Neutrophil (primary cell): ENCODE data around the gene CD200.

Experiments
- H3K27ac ChIP-seq: fragments of 200-600 bp; sonication (generic); 2 replicates; pipeline ENCODE4 v1.5.1; 2016; ENCODE audit warnings: mild to moderate bottlenecking, moderate library complexity
- H3K27me3 ChIP-seq: fragments of 200-600 bp; sonication (generic); 2 replicates; pipeline ENCODE4 v1.6.0; 2016; ENCODE audit warnings: mild to moderate bottlenecking
- H3K36me3 ChIP-seq: fragments of 200-600 bp; sonication (generic); 2 replicates; pipeline ENCODE4 v1.5.1; 2017
- H3K4me1 ChIP-seq, 2 experiments: fragments of 200-600 bp in 1 of 2; sonication (generic) in 1 of 2; 1 replicate in 1 of 2; 2 replicates in 1 of 2; pipeline versions ENCODE4 v1.5.1 to v1.6.1; 2013 to 2016; ENCODE audit warnings: low read depth in 1 of 2, low read length in 1 of 2, mild to moderate bottlenecking in 1 of 2, moderate library complexity in 1 of 2; ENCODE audit not compliant: control insufficient read depth in 1 of 2, insufficient read depth in 1 of 2
- H3K4me3 ChIP-seq, 2 experiments: fragments of 200-600 bp in 1 of 2; sonication (generic) in 1 of 2; 1 replicate in 1 of 2; 2 replicates in 1 of 2; pipeline ENCODE4 v1.5.1; 2013 to 2016; ENCODE audit warnings: low read depth in 1 of 2, low read length in 1 of 2, mild to moderate bottlenecking in 1 of 2, moderate library complexity in 1 of 2
- H3K9me3 ChIP-seq: fragments of 200-600 bp; sonication (generic); 2 replicates; pipeline ENCODE4 v1.5.1; 2016
- TF ChIP-seq, protein P1 (sequence below): fragments of 200-600 bp; sonication (generic); IDR thresholded peaks from 2 replicates; pipeline ENCODE4 v1.5.1; 2016; ENCODE audit warnings: antibody characterized with exemption

Gene CD200

DNA sequence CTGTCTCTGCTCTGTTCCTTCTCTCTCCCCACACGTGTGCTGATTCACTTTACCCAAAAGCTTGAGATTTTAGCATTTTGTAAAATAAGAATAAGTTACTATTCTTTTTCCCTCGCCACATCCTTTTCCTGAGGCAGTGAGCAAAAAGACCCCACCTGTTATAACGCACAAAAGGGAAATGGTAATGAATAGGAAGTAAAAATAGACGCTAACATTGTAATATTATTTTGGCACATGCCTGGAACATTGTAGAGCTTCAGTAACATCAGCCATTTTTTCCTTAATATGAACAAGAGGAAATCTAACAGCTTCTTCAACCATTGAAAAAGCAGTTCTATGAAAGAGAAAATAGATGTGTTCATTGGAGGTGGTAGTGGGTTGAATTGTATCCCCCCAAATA is 40.5 kb downstream of the CD200 start:
- Histone ChIP-seq H3K4me1 (peaks cover 30 to 41% of the 10 kb centered on the region in 2 experiments), H3K27me3 (no peaks in the 10 kb centered on the region), H3K27ac (no peak overlapping the region), H3K36me3 (no peaks in the 10 kb centered on the region), H3K9me3 (no peaks in the 10 kb centered on the region), H3K4me3 (no peak overlapping the region)
- TF ChIP-seq, protein P1, sequence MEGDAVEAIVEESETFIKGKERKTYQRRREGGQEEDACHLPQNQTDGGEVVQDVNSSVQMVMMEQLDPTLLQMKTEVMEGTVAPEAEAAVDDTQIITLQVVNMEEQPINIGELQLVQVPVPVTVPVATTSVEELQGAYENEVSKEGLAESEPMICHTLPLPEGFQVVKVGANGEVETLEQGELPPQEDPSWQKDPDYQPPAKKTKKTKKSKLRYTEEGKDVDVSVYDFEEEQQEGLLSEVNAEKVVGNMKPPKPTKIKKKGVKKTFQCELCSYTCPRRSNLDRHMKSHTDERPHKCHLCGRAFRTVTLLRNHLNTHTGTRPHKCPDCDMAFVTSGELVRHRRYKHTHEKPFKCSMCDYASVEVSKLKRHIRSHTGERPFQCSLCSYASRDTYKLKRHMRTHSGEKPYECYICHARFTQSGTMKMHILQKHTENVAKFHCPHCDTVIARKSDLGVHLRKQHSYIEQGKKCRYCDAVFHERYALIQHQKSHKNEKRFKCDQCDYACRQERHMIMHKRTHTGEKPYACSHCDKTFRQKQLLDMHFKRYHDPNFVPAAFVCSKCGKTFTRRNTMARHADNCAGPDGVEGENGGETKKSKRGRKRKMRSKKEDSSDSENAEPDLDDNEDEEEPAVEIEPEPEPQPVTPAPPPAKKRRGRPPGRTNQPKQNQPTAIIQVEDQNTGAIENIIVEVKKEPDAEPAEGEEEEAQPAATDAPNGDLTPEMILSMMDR: no peak

DNA sequence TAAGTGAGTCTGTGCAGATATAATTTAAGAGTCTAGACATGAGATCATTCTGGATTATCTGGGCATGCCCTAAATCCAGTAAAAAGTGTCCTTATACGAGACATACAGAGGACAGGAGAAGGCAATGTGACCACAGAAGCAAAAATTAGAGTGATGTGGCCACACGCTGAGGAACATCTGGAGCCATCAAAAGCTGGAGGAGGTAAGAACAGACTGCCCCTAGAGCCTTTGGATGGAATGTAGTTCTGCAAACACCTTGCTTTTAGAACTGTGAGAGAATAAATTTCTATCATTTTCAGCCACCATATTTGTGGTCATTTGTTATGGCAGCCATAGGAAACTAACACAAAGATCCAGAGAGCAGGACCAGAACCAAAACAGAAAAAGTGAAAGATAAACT is 41.0 kb downstream of the CD200 start:
- Histone ChIP-seq H3K36me3 (no peaks in the 10 kb centered on the region), H3K27me3 (no peaks in the 10 kb centered on the region), H3K27ac (no peak overlapping the region), H3K4me1 (peaks cover 34 to 45% of the 10 kb centered on the region in 2 experiments), H3K4me3 (no peak overlapping the region), H3K9me3 (no peaks in the 10 kb centered on the region)
- TF ChIP-seq, protein P1: no peak

DNA sequence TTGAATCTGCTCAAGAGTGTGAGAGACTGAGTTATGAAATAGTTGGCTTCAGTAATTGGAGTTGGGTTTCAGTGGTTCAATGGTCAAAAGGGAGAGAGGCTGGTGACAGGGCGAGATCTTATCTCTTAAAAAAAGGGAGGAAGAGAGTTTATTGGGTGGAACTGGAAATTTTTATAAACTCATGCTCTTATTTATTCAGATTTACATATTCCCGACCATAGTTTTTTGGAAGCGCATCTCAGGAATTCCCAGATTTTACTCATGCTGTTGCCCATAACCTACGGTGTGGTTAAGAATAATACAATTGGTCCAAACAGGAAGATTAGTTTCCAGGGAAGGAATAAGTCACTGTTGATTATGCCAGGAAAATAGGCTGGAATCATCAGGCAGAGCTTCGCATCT is 41.4 kb downstream of the CD200 start:
- TF ChIP-seq, protein P1: no peak
- Histone ChIP-seq H3K27ac (no peak overlapping the region), H3K4me1 (peaks cover 38 to 49% of the 10 kb centered on the region in 2 experiments), H3K4me3 (no peak overlapping the region), H3K9me3 (no peaks in the 10 kb centered on the region), H3K27me3 (no peaks in the 10 kb centered on the region), H3K36me3 (no peaks in the 10 kb centered on the region)

DNA sequence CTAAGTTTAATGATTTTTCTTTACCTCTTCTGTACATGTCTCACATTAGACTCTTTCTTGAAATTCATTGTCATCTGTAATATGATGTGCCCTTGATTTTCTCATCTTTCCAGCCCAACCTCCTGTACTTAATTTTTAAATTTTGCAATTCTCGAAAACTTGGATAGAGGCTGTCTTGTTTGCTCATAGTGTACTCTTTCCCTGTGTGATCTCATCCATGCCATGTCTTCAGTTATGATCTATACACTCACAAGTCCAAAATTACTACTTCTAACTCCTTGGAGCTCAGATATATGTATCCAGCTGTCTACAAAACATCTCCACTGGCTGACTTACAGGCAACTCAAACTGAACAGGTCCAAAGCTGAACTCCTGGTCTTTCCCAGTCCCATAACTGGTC is 42.2 kb downstream of the CD200 start:
- TF ChIP-seq, protein P1: no peak
- H3K4me1 ChIP-seq: peaks cover 46 to 57% of the 10 kb centered on the region in 2 experiments

DNA sequence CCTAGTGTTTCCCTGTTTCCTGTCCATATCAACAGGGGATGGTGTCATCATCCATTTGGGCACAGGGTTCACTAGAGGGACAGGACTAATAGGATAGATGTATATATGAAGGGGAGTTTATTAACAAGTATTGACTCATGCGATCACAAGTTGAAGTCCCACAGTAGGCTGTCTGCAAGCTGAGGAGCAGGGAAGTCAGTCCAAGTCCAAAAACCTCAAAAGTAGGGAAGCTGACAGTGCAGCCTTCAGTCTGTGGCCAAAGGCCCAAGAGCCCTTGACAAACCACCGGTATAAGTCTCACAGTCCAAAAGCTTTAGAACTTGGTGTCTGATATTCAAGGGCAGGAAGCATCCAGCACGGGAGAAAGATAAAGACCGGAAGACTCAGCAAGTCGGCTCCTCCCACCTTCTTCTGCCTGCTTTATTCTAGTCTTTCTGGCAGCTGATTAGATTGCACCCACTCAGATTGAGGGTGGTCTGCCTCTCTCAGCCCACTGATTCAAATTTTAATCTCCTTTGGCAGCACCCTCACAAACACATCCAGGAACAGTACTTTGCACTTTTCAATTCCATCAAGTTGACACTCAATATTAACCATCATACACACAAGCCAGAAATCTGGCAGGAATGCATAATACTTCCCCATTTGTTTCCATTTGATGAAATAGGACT is 43.4 kb downstream of the CD200 start:
- H3K9me3 ChIP-seq: no peaks in the 10 kb centered on the region
- H3K4me1 ChIP-seq: peaks cover 48 to 58% of the 10 kb centered on the region in 2 experiments
- no peaks in the 10 kb centered on the region for H3K27me3 ChIP-seq
- H3K4me3 ChIP-seq: no peak overlapping the region
- TF ChIP-seq, protein P1: no peak
- no peak overlapping the region for H3K27ac ChIP-seq
- H3K36me3 ChIP-seq: no peaks in the 10 kb centered on the region

More for the DNA sequence above, 42.2 kb downstream of the CD200 start:
- H3K27ac ChIP-seq: no peak overlapping the region
- H3K9me3 ChIP-seq: no peaks in the 10 kb centered on the region
- no peak overlapping the region for H3K4me3 ChIP-seq
- no peaks in the 10 kb centered on the region for H3K36me3 ChIP-seq
- H3K27me3 ChIP-seq: no peaks in the 10 kb centered on the region
